ENCODE measurements around the gene GALNT2. TPM values are rescaled to one million over a fixed set of nuclear protein-coding genes. Genes with fewer than 3 reads are reported as not detected.

GALNT2 gene
- total and polyA plus RNA-seq, 9 donors: 30.3 to 89.2 (median 79.2) TPM

GRCh38 chr1:230179249-230179648 lies 112.2 kb downstream of the GALNT2 start:
- peaks cover 3% of the 10 kb centered on the region for H3K36me3 ChIP-seq (ENCODE audit: control insufficient read depth, insufficient read depth, low read length)
- H3K9me3 ChIP-seq (replicated peaks; ENCODE audit: control insufficient read depth, low read depth, low read length): no peaks in the 10 kb centered on the region
- WGBS (ENCODE audit: insufficient coverage): no CpG with 5 or more reads among the region's 2 CpGs
- H3K27me3 ChIP-seq (ENCODE audit: control insufficient read depth, insufficient read depth, low read length): no peaks in the 10 kb centered on the region
- no peak for DNase-seq
- H3K4me1 ChIP-seq (ENCODE audit: control insufficient read depth, insufficient read depth, low read length): peaks cover 28% of the 10 kb centered on the region
- no peak overlapping the region for H3K4me3 ChIP-seq (ENCODE audit: low read length)
- no peak overlapping the region for H3K27ac ChIP-seq (ENCODE audit: low read length)

- H3K4me3 ChIP-seq (ENCODE audit: low read length): no peak overlapping the region
- no peak overlapping the region for H3K27ac ChIP-seq (ENCODE audit: low read length)
- H3K27me3 ChIP-seq (ENCODE audit: control insufficient read depth, insufficient read depth, low read length): no peaks in the 10 kb centered on the region
- peaks cover 18% of the 10 kb centered on the region for H3K4me1 ChIP-seq (ENCODE audit: control insufficient read depth, insufficient read depth, low read length)
- no CpG with 5 or more reads among the region's 10 CpGs for WGBS (ENCODE audit: insufficient coverage)
- DNase-seq: no peak
- H3K36me3 ChIP-seq (ENCODE audit: control insufficient read depth, insufficient read depth, low read length): peaks cover 8% of the 10 kb centered on the region
- no peaks in the 10 kb centered on the region for H3K9me3 ChIP-seq (replicated peaks; ENCODE audit: control insufficient read depth, low read depth, low read length)
Measured at GRCh38 chr1:230185076-230186001, 118.3 kb downstream of the GALNT2 start.

DNA sequence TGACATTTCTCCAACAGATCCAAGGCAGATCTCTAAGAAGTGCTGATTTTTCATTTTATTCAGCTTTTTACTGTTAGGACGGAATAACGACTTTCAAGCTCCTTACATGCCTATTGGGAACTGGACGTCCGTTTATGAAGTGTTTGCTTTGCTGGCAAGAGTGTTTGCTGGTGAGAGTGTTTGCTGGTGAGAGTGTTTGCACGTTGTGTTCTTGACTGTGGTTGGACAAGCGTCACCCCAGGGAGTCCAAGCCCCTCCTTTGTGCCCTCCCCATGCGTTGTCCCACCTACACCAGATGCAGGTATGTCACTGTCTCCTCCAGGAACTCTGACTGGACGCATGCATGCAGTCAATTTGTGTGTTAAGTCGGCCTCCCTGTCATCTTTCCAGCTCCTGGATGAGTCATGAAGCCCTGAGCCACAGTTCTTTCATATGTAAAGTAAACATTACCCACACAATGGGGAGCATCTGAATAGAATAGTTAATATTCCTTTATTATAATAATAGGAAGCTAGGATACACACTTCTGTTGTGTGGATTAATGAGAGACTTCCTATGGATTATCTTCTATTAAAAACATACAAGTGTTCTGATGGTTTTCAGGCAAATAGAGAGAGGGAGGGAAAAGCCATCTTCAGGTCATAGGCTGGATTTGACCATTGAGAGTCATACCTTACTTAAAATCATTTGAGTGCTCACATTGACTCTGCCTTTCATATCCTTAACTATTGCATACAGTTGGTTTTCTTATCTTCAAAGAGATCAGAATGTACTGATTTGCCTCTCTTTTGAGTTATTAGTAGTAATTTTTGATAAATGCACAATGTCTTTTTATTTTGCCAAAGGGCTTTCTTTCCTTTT lies 119.2 kb downstream of the GALNT2 start:
- no peak overlapping the region for H3K4me3 ChIP-seq (ENCODE audit: low read length)

GRCh38 chr1:230186874-230187273 lies 119.8 kb downstream of the GALNT2 start:
- no peak for DNase-seq
- H3K36me3 ChIP-seq (ENCODE audit: control insufficient read depth, insufficient read depth, low read length): peaks cover 8% of the 10 kb centered on the region
- H3K27ac ChIP-seq (ENCODE audit: low read length): no peak overlapping the region
- H3K9me3 ChIP-seq (replicated peaks; ENCODE audit: control insufficient read depth, low read depth, low read length): no peaks in the 10 kb centered on the region
- WGBS (ENCODE audit: insufficient coverage): no CpG with 5 or more reads among the region's 4 CpGs
- H3K4me3 ChIP-seq (ENCODE audit: low read length): no peak overlapping the region
- H3K27me3 ChIP-seq (ENCODE audit: control insufficient read depth, insufficient read depth, low read length): no peaks in the 10 kb centered on the region
- H3K4me1 ChIP-seq (ENCODE audit: control insufficient read depth, insufficient read depth, low read length): peaks cover 27% of the 10 kb centered on the region

More for the DNA sequence above, 119.2 kb downstream of the GALNT2 start:
- Histone ChIP-seq H3K4me1 (ENCODE audit: control insufficient read depth, insufficient read depth, low read length) (peaks cover 21% of the 10 kb centered on the region), H3K9me3 (replicated peaks; ENCODE audit: control insufficient read depth, low read depth, low read length) (no peaks in the 10 kb centered on the region), H3K27me3 (ENCODE audit: control insufficient read depth, insufficient read depth, low read length) (no peaks in the 10 kb centered on the region), H3K36me3 (ENCODE audit: control insufficient read depth, insufficient read depth, low read length) (peaks cover 8% of the 10 kb centered on the region), H3K27ac (ENCODE audit: low read length) (no peak overlapping the region)
- peak; percentile 74 for DNase-seq
- WGBS (ENCODE audit: insufficient coverage): 33% methylated on average over 1 of the region's 9 CpGs

DNA sequence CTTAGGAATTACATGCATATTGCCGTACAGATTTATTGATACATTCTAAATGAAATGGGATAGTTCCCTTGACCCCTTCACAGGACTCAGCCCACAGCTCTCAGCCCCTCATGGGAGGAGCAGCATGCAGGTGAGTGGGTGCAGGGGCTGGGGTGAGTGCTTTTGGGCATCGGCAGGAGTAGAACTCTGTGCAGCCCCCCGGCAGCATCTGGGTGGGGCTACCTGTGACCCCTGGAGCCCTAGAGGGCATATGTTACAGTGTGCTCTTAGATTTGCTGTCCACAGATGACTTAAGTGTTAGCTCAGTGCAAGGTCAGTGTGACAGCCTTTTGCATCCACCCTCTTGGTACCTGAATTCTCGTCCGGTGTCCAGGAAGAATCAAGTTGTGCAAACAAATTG lies 120.3 kb downstream of the GALNT2 start:
- H3K4me3 ChIP-seq (ENCODE audit: low read length): no peak overlapping the region
- no peaks in the 10 kb centered on the region for H3K27me3 ChIP-seq (ENCODE audit: control insufficient read depth, insufficient read depth, low read length)
- peaks cover 8% of the 10 kb centered on the region for H3K36me3 ChIP-seq (ENCODE audit: control insufficient read depth, insufficient read depth, low read length)
- peaks cover 28% of the 10 kb centered on the region for H3K4me1 ChIP-seq (ENCODE audit: control insufficient read depth, insufficient read depth, low read length)
- H3K9me3 ChIP-seq (replicated peaks; ENCODE audit: control insufficient read depth, low read depth, low read length): no peaks in the 10 kb centered on the region
- 94% methylated on average over 4 of the region's 5 CpGs for WGBS (ENCODE audit: insufficient coverage)
- DNase-seq: no peak
- no peak overlapping the region for H3K27ac ChIP-seq (ENCODE audit: low read length)

DNA sequence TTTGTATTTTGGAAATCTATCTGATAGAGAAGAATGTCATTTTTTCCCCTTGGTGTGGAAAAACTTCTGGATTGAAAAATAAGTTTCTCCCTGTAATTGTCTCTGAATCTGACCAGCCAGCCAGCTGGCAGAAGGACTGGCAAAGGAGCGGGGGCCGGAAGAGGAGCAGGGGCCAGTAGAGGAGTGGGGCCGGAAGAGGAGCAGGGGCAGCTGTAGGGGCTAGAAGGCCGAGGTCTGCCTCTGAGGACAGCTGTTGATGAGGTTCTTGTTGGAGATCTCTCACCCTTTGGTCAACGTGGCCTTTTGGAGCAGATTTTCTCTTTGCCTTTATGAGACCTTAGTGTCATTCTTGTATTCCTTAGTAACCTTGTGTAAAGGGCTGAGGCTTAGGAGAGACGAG lies 121.8 kb downstream of the GALNT2 start:
- Histone ChIP-seq H3K4me1 (ENCODE audit: control insufficient read depth, insufficient read depth, low read length) (peaks cover 28% of the 10 kb centered on the region), H3K9me3 (replicated peaks; ENCODE audit: control insufficient read depth, low read depth, low read length) (no peaks in the 10 kb centered on the region), H3K36me3 (ENCODE audit: control insufficient read depth, insufficient read depth, low read length) (peaks cover 8% of the 10 kb centered on the region), H3K27ac (ENCODE audit: low read length) (peak overlapping the region; percentile 72), H3K27me3 (ENCODE audit: control insufficient read depth, insufficient read depth, low read length) (no peaks in the 10 kb centered on the region), H3K4me3 (ENCODE audit: low read length) (no peak overlapping the region)
- peak; percentile 57 for DNase-seq
- WGBS (ENCODE audit: insufficient coverage): 64% methylated on average over 5 of the region's 6 CpGs

- H3K27me3 ChIP-seq (ENCODE audit: control insufficient read depth, insufficient read depth, low read length): no peaks in the 10 kb centered on the region
- peak overlapping the region; percentile 72 for H3K27ac ChIP-seq (ENCODE audit: low read length)
- no peak for DNase-seq
- H3K4me1 ChIP-seq (ENCODE audit: control insufficient read depth, insufficient read depth, low read length): peaks cover 28% of the 10 kb centered on the region
- H3K9me3 ChIP-seq (replicated peaks; ENCODE audit: control insufficient read depth, low read depth, low read length): no peaks in the 10 kb centered on the region
- WGBS (ENCODE audit: insufficient coverage): 100% methylated on average over 1 of the region's 8 CpGs
- H3K4me3 ChIP-seq (ENCODE audit: low read length): no peak overlapping the region
- H3K36me3 ChIP-seq (ENCODE audit: control insufficient read depth, insufficient read depth, low read length): peaks cover 8% of the 10 kb centered on the region
Measured at GRCh38 chr1:230189341-230189740, 122.3 kb downstream of the GALNT2 start.

DNA sequence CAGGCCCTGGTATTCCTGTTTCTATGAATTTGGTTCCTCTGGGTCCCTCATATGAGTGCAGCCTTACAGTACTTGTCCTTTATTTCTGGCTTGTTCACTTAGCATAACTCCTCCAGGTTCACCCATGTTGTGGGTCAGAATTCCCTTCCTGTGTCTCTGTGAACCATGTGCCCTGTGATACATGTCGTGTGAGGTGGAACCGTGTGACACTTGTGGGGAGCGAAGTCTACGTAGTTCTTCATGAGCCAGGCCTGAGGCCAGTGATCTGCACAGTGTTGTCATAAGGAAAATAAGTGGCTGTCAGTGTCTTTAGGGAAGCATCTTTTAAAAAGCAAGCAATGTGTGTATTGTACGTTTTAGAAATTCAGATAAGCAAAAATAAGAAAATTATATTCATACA lies 122.8 kb downstream of the GALNT2 start:
- peaks cover 8% of the 10 kb centered on the region for H3K36me3 ChIP-seq (ENCODE audit: control insufficient read depth, insufficient read depth, low read length)
- peaks cover 28% of the 10 kb centered on the region for H3K4me1 ChIP-seq (ENCODE audit: control insufficient read depth, insufficient read depth, low read length)
- H3K4me3 ChIP-seq (ENCODE audit: low read length): no peak overlapping the region
- H3K9me3 ChIP-seq (replicated peaks; ENCODE audit: control insufficient read depth, low read depth, low read length): no peaks in the 10 kb centered on the region
- H3K27me3 ChIP-seq (ENCODE audit: control insufficient read depth, insufficient read depth, low read length): no peaks in the 10 kb centered on the region
- WGBS (ENCODE audit: insufficient coverage): 93% methylated on average over 3 of the region's 5 CpGs
- no peak overlapping the region for H3K27ac ChIP-seq (ENCODE audit: low read length)
- DNase-seq: no peak

GRCh38 chr1:230191079-230191804 lies 124.2 kb downstream of the GALNT2 start:
- H3K4me1 ChIP-seq (ENCODE audit: control insufficient read depth, insufficient read depth, low read length): peaks cover 18% of the 10 kb centered on the region
- H3K36me3 ChIP-seq (ENCODE audit: control insufficient read depth, insufficient read depth, low read length): peaks cover 8% of the 10 kb centered on the region
- peak; percentile 85 for DNase-seq
- no peaks in the 10 kb centered on the region for H3K9me3 ChIP-seq (replicated peaks; ENCODE audit: control insufficient read depth, low read depth, low read length)
- 46% methylated on average over 9 of the region's 9 CpGs for WGBS (ENCODE audit: insufficient coverage)
- H3K4me3 ChIP-seq (ENCODE audit: low read length): no peak overlapping the region
- no peaks in the 10 kb centered on the region for H3K27me3 ChIP-seq (ENCODE audit: control insufficient read depth, insufficient read depth, low read length)
- peak overlapping the region; percentile 25 for H3K27ac ChIP-seq (ENCODE audit: low read length)

Measured in muscle of leg (tissue), 11 donors.